ENCODE results near the gene GLIPR1.
"Not testable (repeated sequence)": the region's sequence is repeated elsewhere in the genome, so short reads cannot be mapped to it uniquely, and the experiment has no call there.

Gene GLIPR1

GRCh38 chr12:75471902-75472890, 8.4 kb upstream of the GLIPR1 start:
- no peak for DNase-seq (ENCODE audit: low read depth in 2 of 3, low spot score in 2 of 3)

DNA sequence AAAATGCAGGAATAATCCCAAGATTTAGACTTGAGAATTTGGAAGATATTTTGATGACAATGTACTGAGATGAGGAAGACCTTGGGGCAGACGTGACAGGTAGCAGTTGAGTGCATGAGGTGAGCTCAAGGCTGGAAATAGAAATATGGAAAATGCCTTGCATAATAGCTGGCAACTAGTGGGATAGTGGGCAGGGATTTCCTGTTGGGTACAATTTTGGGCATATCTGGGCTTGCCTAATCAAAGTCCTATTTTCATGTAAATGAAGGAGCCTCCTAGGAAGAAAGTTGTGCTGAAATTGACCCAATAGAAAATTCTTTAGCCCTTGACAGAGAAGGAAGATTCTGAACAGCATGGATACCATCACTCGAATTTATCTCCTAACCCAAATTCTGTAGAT, 6.4 kb upstream of the GLIPR1 start:
- DNase-seq (ENCODE audit: low read depth in 2 of 3, low spot score in 2 of 3) = no peak

DNA sequence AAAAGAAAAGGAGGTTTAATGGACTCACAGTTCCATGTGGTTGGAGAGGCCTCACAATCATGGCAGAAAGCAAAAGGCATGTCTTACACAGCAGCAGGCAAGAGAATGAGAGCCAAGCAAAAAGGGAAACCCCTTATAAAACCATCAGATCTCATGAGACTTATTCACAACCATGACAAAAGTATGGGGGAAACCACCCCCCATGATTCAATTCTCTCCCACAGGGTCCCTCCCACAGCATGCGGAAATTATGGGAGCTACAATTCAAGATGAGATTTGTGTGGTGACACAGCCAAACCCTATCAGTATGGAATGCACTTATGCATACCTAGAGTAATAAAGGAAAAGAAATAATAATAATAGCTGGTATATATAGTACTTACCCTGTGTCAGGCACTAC, 4.5 kb upstream of the GLIPR1 start:
- DNase-seq (ENCODE audit: low read depth in 2 of 3, low spot score in 2 of 3) = no peak

- DNase-seq (ENCODE audit: low read depth in 2 of 3, low spot score in 2 of 3) = no peak
These were observed 3.4 kb upstream of the GLIPR1 start for GRCh38 chr12:75477137-75477536.

DNA sequence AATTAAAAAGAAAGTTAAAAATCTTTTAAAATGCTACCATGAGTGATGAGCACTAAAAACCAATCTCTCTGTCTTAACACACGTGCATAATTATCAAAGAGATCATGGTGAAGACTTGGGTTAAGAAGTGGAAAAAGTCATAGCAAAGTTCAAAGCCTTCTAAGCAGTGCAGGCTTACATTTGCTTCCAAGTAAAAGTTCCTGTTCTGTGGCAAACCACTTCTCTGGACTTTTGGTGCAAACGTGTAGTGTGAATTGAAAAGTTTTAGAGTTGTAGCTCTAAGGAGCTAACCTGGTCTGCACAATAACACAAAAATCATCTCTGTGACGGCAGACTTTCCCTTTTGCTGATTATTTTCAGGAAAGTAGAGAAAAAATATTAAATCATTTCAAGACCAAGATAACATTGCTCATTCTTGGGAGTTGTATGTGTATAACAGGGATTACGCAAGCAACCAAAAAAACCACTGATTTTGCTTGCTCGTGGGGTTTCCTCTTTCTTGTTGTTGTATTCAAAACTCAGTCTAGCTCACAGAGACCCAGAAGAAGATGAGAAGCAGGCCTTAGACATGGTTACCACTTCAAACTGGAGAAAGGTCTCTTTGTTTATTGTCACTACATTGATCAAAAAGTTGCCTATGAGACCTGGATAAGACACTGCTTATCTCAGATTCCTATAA, 2.3 kb upstream of the GLIPR1 start:
- no peak for DNase-seq (ENCODE audit: low read depth in 2 of 3, low spot score in 2 of 3)

- no peak for DNase-seq (ENCODE audit: low read depth in 2 of 3, low spot score in 2 of 3)
These were observed 543 bp upstream of the GLIPR1 start for GRCh38 chr12:75479963-75480461.

DNA sequence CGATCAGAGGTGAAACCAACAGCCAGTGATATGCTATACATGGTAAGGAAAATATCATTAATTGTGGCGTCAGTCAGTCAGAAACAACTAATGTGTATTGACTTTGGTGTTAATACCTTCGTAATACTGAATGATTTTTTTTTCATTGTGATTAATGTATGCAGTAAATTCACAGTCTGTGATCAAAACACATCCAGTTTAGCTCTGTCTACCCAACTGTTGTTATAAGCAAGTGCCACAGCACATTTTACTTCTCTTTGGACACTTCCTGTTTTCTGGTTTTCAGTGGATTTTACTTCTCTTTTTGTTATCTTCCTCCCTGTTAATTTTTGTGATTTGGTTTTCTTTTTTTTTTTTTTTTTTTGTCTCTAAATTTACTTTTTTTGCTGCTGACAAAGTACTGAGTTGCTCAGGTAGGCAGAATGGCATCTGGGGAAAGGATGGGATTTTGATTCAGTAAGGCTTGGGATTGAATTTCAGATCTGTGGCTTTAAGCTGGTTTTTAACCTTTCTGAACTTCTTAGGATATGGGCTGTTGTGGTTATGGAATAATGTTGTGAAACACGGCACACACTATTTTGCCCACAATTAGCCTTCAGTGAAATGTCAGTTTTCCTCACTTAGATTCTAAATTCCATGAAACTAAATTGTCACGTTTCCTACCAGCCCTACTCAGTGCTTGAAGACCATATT, 604 bp downstream of the GLIPR1 start:
- no peak for DNase-seq (ENCODE audit: low read depth in 2 of 3, low spot score in 2 of 3)

GRCh38 chr12:75481774-75482173, 1.2 kb downstream of the GLIPR1 start:
- no peak for DNase-seq (ENCODE audit: low read depth in 2 of 3, low spot score in 2 of 3)

DNA sequence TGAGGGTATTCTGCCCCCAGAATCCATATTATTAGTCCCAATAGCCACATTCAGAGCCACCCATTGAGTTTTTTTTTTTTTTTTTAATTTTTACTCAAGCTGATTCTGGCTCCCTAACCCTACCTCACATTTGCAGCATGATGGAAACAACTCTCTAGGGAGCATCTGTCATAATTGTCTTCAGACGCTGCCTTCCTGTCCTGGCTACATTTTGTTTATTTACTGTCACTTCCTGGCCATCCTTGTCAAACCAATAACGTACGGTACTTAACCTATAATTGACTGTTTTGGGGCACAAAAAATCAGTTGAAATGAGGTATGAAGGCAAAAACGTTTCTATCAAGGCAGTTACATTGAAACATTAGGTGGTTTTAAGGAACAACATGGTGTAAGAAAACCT, 2.1 kb downstream of the GLIPR1 start:
- no peak for DNase-seq (ENCODE audit: low read depth in 2 of 3, low spot score in 2 of 3)

DNA sequence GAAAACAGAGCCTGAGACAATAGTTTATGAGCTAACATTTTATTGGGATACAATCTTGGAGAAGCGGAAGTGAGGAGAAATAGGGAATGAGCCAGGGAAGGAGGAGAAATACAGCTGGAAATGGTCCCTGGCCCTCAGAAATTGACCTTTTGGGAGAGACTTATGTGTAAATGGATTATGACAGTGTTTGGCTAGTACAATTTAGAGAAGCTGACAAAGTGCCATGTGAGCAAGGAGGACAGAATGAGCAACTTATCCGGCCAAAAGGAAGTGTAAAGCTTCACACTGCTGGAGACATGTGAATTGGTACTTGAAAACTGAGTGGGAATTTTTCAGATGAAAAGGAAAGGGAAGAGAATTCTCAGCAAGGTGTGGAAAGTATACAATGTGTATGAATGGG, 2.9 kb downstream of the GLIPR1 start:
- DNase-seq (ENCODE audit: low read depth in 2 of 3, low spot score in 2 of 3) = no peak

GRCh38 chr12:75484450-75484849, 3.9 kb downstream of the GLIPR1 start:
- not testable (repeated sequence) for DNase-seq (ENCODE audit: low read depth in 2 of 3, low spot score in 2 of 3)

DNA sequence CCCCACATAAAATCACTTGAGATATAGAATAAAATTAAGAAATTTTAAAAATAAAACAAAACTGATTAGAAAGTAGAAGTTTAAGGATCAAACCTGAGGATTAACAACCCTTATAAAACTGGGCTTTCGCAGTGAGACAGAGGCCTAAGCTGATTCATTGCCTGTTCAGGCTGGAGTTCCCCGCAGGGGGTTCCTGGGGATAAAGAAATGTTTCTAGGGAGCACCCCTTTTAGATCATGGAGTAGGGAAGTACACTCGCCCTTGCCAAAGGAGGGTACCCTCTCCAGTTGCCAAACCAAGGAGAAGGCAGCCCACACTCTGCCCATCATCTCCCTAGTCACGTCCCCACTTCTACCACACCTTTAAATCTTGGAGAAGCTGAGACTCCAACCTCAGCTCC, 6.8 kb downstream of the GLIPR1 start:
- DNase-seq (ENCODE audit: low read depth in 2 of 3, low spot score in 2 of 3) = no peak

GRCh38 chr12:75488553-75488952, 8.0 kb downstream of the GLIPR1 start:
- DNase-seq (ENCODE audit: low read depth in 2 of 3, low spot score in 2 of 3) = no peak

- DNase-seq (ENCODE audit: low read depth in 2 of 3, low spot score in 2 of 3) = no peak
These were observed 8.6 kb downstream of the GLIPR1 start for GRCh38 chr12:75489187-75489586.

DNA sequence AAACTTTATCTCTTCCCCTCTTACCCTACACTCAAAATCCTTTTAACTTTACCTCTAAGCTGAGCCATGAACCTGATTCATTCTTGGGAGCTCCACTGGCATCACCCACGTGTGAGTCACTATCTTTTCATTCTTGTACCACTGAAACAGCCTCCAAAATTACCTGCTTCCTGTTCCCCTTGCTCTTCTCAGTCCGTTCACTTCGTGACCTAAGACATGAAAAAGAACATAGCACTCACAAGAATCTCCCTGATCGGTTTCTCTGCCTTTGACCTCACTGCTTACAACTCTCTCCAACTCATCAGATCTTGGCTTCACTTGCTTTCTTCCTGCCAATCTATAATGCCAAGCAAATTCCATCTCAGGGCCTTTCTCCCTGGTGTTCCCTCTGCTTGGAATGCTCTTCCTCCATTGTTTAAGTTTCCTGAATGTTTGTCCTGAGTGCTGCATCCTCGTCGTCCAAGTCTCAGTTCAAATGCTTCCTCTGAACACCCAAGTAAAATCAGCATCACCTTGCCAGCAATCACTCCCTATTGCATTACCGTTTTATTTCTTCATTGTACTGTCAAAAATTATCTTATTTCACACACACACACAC, 9.2 kb downstream of the GLIPR1 start:
- DNase-seq (ENCODE audit: low read depth in 2 of 3, low spot score in 2 of 3) = no peak

- DNase-seq (ENCODE audit: low read depth in 2 of 3, low spot score in 2 of 3) = no peak
These were observed 10.6 kb downstream of the GLIPR1 start for GRCh38 chr12:75491169-75491568.

DNA sequence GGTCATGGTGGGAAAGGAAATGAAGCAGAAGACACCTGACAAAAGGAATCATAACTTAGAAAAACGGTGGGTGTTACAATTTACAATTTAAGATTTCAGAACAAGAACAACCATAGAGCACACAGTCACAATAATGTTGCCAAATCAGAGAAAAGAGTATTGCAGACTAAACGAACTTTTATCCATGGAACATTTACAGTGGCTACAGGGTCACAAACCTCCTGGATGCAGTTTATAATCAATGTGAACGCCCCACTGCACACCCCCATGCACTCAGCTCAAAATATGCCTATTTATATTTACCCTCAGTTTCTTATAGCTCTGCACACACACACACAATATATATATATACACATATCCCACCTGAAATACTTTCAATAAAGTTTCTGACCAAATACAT, 22.9 kb downstream of the GLIPR1 start:
- no peak for DNase-seq (ENCODE audit: low read depth in 2 of 3, low spot score in 2 of 3)

DNA sequence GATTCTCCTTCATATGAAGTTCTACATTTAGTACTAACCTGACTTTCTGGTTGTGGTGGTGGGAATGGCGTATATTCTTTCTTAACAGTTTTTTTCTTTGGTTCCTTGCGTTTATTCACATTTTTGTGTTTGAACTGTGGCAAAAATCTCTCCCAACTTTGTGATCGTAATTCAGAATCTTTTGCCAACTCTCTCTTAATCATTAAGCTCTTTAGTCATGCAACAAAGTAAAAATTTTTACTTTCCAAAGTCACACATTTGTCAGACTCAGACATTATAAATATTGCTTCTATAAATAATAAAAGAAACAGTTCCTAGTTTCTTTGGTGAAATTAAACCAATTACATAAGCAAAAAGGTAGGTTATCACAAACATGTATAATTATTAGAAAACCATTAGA, 23.3 kb downstream of the GLIPR1 start:
- DNase-seq (ENCODE audit: low read depth in 2 of 3, low spot score in 2 of 3) = no peak

DNA sequence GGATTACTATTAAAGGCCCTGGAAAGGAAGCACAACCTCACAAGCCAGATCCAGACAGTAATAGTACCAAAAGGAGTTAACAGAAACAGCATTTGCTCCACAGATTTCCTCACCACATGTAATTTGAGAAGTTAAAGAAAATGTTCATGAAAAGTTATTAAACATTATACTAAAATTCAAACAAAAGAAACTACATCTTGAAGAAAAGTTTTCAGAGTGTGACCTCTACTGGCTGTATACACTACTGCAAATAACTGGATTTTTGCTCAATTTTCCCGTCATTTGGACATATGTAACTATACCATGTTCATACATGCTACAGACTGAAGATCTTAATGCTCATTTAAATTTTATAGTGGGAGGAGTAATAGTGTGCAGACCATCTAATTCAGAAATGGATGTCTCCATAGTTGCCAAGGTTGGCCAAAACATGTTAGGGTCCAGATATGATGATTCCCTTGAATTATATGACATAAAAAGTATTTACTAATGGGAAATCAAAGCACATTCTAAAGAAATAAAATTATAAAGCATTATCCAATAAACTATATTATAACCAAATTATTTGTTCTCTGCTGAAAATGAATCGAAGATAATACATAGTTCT, 25.3 kb downstream of the GLIPR1 start:
- no peak for DNase-seq (ENCODE audit: low read depth in 2 of 3, low spot score in 2 of 3)

- DNase-seq (ENCODE audit: low read depth in 2 of 3, low spot score in 2 of 3) = no peak
These were observed 26.5 kb downstream of the GLIPR1 start for GRCh38 chr12:75507086-75507485.

DNA sequence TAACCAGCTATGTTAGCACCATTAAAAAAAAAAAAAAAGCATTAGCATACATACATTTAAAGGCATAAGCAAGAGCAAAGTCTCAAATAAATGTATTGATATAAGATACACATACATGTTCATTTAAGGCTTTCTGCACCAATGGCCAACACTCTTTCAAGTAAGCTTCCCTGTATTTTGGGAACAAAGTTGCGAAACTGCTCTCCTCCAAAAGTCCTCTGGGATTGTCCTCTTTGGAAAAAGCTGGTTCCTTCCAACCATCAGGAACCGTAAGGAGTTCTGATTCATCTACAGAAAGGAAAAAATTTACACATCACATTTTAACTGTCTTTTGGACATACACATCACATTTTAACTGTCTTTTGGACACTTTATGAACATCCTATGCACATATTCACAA, 27.6 kb downstream of the GLIPR1 start:
- DNase-seq (ENCODE audit: low read depth in 2 of 3, low spot score in 2 of 3) = no peak

Measured in activated CD8-positive, alpha-beta memory T cell treated with anti-CD3 and anti-CD28 coated beads for 48 hours (primary cell).